Right hindlimb (tissue), 1 donor: ENCODE results near the gene TMC6.
"Not testable (repeated sequence)": the region's sequence is repeated elsewhere in the genome, so short reads cannot be mapped to it uniquely, and the experiment has no call there.

Source experiments
- DNase-seq: peaks from one replicate; pipeline ENCODE4 v3.0.0-alpha.2; 2018

Gene TMC6

DNA sequence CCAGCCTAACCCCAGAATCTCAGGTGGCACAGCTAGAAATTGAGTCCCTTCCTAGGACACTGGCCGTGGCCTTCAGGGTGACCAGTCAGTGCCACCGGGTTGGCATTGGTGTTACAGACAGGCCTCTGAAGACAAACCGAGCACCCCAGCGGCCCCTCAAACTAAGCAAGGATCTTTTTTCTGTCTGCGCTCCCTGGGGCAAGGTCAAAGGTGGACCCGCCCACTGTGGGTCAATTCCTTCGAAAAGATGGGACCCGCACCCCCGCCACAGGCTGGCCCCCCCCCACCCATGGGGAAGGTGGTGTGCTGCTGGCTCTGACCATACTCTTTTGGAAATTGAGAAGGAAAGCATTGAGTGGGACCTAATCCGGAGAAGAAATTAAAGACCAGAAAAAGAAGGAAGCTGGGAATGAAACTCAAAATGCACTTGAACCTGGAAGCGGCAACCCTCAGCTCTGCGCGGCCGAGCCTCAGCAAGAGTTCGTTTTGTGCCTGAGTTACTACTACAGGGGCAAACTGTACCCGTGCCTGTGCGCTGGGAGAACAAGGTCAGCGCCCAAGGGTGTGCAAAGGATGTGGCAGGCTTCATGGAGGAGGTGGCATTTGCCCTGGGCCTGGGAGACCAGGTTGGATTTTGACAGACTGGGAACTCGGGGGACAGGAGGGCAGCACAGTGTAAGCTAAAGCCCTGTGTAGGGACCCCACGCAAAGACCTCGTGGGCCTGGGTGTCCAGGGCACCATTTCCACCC lies 20.4 kb downstream of the TMC6 start:
- DNase-seq: peak; percentile 12

DNA sequence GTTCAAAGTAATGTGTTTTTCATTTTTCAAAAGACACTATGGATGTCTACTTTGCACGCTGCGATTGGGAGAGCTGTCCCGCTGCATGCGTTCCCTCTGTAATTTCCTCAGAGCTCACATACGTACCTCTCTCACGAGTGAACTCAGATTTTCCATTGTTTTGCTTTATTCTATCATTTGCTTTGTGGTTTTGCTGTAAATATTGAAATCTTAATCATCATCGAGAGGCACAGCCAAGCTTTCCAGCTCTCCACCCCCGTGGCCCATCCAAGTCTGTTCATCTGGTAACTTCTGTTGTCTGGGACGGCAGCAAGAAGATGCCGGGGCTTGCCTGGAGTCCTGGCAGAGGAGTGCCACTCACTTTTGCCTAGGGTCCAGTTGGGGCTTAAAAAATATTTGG lies 21.1 kb downstream of the TMC6 start:
- peak; percentile 12 for DNase-seq

DNA sequence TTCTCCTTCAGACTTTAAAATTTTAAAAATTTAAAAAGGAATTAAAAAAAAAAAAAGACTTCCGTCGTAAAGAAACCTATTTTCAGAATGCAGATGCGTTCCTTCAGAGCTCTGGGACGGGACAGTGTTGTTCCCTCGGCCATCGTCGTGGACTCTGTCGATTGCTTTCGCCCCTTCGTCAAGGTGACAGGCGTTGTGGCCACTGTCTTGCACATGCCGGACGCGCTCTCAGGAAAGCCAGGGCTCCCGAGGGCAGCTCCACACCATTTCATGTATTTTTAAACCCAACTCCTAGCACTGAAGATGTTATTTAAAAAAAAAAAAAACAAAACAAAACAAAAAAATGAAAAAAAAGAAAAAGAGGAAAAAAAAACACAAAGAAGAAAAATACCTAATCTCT lies 22.3 kb downstream of the TMC6 start:
- DNase-seq: peak; percentile 9

DNA sequence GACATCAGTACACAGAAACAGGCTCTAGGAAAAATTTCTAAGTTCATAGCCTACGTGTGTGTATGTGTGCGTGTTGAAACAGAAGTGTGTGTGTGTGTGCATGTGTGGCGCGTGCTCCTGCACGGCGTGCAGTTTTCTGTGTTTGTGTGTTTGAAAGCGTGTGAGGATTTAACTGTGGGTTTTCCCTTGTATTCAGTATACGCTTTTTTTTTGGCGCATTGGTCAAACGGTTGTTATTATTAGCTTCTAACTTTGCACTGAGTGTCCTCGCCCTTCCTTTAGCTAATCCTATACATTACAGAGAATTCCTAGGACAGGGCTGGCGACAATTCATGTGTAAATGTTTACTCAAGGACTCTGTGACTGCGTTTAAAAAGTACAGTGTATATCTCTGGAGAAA lies 23.0 kb downstream of the TMC6 start:
- DNase-seq: peak; percentile 16

DNA sequence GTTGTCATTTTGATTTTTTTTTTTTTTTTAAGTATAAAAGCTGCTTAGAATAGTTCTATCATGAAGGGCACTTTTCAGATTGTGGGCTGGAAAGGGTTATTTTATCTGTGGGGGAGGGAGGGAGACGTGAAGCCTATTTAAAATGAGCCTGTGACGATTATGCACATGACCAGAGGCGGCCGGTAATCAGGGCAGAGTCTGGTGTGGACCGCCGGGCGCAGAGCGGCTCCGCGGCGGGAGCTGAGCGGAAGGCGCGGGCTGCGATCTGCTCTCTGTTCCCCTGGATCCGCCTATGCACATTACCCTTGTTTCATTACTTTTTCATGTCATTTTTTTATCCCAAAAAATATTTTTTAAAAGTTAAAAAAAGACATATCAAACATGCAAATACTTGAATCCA lies 23.5 kb downstream of the TMC6 start:
- peak; percentile 8 for DNase-seq

DNA sequence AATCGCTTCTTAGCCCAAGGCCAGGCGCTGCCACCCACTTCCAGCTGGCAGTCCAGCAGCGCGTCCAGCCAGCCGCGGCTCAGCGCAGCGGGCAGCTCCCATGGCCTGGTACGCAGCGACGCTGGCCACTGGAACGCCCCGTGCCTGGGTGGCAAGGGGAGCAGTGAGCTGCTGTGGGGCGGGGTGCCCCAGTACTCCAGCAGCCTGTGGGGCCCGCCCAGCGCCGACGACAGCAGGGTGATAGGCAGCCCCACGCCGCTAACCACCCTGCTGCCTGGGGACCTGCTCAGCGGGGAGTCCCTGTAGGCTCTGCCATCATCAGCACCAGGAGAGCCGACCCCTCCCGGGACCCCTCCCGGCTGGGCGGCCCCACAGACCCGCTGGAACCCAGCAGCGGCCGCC lies 24.0 kb downstream of the TMC6 start:
- peak; percentile 14 for DNase-seq

DNA sequence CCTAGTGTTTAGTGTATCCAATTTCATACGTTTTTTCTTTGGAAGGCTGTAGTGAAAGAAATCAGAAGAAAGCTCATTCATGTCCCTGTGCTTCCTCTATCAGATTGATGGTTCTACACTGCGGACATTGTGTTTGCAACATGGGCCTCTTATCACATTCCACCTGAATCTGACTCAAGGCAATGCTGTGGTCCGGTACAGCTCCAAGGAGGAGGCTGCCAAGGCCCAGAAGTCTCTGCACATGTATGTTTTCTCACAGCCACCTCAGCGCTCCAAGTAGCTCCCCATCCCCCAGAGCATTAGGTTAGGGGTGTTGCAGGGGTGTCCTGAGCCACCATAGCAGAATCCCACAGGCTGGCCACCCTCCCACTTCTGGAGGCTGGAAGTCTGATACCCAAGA lies 25.2 kb downstream of the TMC6 start:
- DNase-seq: no peak

DNA sequence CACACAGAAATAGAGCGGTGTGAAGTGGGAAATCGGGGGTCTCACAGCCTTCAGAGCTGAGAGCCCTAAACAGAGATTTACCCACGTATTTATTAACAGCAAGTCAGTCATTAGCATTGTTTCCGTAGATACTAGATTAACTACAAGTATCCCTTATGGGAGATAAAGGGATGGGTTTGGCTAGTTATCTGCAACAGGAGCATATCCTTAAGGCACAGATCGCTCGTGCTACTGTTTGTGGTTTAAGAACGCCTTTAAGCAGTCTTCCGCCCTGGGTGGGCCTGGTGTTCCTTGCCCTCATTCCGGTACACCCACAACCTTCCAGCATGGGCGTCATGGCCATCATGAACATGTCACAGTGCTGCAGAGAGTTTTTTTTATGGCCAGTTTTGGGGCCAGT lies 27.0 kb downstream of the TMC6 start:
- no peak for DNase-seq

DNA sequence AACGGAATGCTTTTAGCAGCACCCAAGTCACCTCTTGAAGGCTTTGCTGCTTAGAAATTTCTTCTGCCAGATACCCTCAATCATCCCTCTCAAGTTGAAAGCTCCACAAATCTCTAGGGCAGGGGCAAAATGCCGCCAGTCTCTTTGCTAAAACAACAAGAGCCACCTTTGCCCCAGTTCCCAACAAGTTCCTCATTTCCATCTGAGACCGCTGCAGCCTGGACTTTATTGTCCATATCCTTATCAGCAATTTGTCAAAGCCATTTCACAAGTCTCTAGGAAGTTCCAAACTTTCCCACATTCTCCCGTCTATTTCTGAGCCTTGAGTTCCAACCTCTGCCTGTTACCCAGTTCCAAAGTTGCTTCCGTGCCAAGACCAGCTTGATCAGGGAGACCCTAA lies 27.4 kb downstream of the TMC6 start:
- DNase-seq: no peak

DNA sequence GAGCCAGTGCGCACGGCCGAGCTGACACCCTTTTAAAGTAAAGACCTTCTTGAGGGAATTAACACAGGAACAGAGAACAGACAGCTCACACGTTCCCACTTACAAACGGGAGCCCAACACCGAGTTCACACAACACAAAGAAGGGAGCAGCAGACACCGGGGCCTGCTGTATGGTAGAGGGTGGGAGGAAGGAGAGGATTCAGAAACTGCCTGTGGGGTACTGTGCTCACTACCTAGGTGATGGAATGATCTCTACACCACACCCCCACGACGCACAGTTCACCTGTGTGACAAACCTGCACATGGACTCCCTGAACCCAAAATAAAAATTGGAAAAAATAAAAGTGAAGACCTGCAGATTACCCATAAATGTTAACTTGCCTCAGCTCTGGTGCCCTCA lies 32.5 kb downstream of the TMC6 start:
- DNase-seq: no peak

DNA sequence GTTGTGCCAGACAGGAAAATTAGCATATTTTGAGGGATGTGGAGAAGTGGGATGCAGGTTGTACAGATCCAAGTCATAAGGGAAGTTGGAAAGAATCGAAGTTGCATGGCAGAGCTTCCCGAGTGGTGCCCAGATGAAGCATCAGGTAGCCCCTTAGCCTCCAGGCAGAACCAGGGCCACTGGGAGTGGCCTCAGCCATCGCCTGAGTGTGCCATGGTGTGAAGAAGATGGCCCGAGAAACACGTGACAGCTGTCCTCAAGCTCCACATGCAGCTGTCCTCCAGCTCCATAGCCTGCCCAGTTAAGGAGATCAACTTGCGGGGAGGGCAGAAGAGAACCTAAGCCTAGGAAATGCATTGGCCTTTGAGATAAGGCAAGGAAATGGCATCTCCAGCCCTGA lies 33.5 kb downstream of the TMC6 start:
- no peak for DNase-seq

DNA sequence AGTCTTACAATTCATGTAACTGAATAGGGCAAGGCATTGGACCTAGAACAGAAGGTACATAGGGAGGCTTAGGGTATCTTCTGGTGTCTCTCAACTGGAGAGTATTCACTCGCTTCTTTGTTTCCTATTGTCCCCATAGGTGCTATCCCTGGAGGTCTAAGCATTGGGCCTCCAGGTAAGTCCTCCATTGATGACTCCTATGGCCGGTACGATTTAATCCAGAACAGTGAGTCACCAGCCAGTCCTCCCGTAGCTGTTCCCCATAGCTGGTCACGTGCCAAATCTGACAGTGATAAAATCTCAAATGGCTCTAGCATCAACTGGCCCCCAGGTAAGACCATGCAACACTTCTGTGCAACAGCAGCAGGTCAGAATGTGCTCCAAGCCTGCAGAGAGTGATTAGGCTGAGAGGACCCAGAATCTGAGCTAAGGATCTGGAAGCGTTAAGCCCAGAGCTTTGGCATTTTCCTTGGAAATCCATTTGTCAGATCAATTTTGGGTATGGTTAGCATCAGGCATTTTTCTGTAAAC lies 35.7 kb downstream of the TMC6 start:
- DNase-seq: no peak

DNA sequence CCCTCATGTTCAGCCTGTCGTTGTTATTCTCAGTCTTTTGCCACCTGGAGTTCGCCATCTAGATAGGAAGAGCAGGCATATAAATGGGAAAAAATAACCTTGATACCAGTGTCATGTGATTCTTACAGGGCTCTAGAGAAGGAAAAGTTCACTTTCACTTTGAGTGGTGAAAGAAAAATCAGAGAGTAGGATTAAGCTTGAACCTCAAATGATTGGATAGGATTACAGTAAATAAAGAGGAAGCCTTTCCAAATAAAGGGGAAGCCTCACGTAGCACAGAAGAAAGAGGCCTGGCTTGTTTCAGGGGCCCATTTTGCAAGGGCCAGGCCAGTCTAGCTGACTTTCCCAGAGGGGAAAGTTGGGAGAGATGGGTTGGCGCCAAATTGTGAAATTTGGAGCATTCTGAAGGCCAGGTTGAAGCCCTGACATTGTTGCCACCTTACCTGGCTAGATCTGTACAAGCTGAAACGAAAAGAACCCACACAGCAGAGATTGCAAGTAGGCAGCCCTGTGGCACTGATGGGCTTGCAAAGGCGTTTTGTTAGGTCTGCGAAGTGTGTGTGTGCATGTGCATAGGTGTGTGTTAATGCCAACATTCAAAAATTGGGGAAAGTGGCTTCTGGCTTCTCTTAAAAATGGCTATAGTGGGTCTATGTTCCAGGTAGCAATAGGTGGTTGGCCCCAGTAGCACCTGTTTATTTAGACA lies 38.8 kb downstream of the TMC6 start:
- no peak for DNase-seq

DNA sequence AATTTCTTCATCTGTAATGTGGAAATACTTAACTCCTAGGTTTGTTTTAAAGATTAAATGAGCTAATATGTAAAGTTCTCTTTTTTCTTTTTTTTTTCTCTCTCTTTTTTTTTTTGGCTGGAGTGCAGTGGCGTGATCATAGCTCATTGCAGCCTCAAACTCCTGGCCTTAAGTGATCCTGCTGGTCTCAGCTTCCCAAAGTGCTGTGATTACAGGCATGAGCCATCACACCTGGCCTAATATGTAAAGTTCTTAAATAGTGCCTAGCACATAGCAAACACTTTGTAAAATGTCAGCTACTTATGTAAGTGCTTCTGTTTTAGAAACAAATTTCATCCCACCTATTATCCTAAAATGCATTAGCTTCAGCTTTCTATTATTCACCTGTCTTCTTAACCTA lies 40.0 kb downstream of the TMC6 start:
- no peak for DNase-seq

DNA sequence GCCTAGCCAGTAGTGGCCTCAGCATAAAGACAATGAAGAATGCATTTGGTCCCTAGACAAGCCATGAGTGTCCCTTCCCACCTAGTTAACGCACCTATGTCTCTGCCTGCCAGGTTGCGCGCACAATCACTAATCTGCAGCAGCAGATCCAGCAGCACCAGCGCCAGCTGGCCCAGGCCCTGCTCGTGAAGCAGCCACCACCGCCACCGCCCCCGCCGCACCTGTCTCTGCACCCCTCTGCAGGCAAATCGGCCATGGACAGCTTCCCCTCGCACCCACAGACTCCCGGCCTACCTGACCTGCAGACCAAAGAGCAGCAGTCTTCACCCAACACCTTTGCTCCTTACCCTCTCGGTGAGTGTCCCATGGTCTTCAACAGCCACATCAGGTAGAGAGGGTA lies 41.8 kb downstream of the TMC6 start:
- DNase-seq: no peak

DNA sequence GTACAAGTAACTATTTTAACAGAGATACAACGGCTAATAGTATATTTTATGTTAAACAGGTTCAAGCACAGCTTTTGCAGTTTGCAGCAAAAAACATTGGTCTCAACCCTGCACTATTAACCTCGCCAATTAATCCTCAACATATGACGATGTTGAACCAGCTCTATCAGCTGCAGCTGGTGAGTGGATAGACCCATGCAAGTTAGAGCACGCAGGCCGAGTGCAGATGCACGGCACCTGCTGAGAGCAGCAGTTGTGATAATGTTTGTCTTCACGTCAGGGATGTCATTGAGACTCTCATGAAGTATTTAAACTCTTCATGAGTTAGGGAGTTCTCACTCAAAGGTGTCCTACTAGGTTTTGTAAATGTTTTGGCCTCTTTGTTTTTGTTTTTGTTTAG lies 45.6 kb downstream of the TMC6 start:
- peak; percentile 42 for DNase-seq

DNA sequence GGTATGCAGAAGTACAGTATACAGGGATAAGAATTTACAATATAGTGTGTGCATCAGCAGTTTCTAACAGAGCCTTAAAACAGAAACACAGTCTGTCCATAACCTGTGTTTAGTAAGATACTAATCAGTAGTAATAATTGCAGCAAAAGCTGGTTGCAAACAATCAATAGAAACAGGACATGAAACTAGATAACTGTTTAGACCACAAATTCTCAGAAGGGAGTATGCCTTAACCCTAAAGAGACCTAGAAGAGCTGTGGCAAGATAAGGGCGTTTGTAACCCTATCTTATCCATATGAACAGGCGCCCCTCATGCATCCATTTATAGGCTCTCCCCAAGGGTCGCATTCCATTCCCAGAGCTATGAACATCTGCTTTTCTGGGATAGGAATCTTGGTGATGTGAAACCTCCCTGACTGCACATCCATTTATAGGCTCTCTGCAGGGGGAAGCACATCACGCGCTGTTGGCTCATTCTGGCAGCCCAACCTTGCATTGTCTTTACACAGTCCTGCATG lies 46.1 kb downstream of the TMC6 start:
- DNase-seq: not testable (repeated sequence)

DNA sequence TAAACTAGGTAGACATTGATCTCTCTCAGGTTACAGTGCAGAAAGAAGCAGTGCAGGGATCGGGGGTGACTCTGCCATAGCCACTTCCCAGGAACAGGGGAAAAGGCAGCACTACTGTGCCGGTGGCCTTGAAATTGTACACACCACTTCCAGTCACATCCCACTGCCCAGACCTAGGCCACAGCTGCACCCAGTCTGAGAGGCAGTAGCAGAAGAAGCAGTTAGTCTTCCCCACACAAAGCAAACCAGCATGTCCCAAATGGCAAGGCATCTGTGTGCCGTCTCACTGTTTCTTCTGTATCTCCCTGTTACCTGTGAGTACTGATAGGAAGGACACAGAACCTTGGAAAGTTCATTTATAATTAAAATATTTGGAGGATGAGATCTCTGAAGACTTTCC lies 47.0 kb downstream of the TMC6 start:
- no peak for DNase-seq

DNA sequence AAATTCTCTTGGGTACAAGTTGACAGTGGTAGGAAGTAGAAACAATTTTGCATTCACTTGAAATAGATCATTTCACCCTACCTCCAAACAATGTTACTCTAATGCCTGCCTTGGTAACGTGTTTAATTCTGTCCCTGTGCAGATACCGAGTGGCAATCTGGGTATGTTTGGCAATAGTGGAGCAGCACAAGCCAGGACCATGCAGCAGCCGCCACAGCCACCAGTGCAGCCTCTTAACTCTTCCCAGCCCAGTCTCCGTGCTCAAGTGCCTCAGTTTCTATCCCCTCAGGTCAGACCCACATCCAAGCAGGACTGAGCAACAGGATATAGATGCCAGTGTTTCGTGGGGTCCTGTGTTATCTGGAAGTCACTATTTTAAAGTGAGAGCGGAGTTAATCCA lies 49.3 kb downstream of the TMC6 start:
- DNase-seq: no peak

DNA sequence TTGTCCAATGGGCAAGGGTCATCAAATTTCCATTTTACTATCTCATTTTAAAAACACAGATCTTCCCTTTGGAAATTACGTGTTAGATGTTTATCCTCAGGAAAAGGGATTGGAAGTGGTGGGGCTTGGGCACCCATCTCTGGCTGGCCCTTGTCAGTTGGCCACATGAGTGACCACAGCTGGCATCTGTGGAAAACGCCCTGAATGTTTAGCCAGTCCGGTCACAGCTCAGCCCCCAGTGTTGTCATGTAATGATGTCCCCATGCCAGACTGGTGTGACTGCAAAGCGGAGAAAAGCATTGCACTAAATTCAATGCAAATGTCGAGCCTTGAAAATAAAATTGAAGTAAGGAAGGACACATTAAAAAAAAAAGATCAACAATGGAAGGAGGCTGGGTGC lies 53.0 kb downstream of the TMC6 start:
- DNase-seq: no peak

DNA sequence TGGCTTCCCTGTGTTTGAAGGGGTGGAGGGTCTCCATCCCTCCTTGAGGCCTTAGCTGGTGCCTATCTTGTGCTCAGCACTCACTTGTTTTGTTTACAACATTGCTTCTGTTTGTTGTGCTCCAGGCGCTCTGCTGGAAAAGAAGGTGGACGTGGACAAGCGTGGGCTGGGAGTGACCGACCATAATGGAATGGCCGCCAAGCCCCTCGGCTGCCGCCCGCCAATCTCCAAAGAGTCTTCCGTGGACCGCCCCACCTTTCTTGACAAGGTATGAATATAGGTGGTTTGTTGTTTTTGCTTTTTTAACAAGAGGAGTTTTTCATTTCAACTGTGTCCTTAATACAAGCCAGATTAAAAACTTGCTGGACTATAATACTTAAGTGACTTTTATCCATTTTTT lies 53.5 kb downstream of the TMC6 start:
- DNase-seq: no peak

DNA sequence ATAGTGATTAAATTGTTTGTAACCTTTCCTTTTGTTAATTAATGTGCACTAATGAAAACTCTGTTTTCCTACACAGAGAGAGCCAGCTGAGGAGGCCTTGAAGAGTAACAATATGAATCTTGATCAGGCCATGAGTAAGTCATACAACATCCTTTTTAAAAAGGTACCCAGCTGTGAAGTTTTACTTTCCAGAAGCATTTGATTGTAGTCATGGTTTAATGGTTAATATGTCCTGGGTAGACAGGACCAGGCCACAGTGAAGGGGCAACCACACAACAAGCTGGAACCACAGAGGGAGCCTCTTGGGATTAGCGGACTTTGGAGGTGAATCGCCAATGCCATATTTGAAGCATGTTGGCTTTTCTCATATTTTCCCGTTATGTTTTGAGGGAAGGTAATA lies 55.6 kb downstream of the TMC6 start:
- no peak for DNase-seq

DNA sequence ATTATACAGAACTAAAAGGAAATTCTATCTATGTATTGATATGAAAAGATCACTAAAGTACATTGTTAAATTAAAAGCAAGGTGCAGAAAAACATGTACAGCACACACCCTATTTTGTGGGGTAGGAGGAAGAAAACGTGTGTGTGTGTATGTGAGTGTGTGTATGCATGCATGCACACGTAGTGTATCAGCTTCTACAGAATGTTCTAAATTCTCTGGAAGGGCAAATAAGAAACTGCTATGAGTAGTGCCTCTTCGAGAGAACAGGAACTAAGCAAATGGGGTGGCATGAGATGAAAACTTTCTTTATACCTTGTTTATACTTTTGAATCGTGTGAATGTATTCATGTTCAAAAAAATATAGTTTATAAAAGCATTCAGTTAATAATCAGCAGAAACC lies 58.9 kb downstream of the TMC6 start:
- no peak for DNase-seq

DNA sequence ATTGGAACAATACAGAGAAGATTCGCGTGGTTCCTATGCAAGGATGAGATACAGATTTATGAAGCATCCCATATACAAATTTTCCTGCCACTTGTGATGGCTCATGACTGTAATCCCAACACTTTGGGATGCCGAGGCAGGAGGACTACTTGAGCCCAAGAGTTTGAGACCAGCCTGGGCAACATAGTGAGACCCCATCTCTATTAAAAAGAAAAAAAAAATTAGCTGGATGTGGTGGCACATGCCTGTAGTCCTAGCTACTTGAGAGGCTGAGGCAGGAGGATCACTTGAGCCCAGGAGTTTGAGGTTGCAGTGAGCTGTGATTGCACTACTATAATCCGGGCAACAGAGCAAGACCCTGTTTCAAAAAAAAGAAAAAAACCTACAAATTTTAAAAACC lies 61.6 kb downstream of the TMC6 start:
- DNase-seq: not testable (repeated sequence)
